CD4-positive, alpha-beta T cell treated with Interleukin-1 beta for 1 hour (primary cell): ENCODE data around the gene ZNF335.
"Not testable (repeated sequence)": the region's sequence is repeated elsewhere in the genome, so short reads cannot be mapped to it uniquely, and the experiment has no call there.

Experiments used
- DNase-seq, 2 donors: peaks; one replicate each; pipeline ENCODE4 v3.0.0-alpha.2; 2020 to 2022

The ZNF335 gene

GRCh38 chr20:45970646-45971424, 1.2 kb downstream of the ZNF335 start:
- peak in 1 of 2 donors; percentile 23 for DNase-seq

DNA sequence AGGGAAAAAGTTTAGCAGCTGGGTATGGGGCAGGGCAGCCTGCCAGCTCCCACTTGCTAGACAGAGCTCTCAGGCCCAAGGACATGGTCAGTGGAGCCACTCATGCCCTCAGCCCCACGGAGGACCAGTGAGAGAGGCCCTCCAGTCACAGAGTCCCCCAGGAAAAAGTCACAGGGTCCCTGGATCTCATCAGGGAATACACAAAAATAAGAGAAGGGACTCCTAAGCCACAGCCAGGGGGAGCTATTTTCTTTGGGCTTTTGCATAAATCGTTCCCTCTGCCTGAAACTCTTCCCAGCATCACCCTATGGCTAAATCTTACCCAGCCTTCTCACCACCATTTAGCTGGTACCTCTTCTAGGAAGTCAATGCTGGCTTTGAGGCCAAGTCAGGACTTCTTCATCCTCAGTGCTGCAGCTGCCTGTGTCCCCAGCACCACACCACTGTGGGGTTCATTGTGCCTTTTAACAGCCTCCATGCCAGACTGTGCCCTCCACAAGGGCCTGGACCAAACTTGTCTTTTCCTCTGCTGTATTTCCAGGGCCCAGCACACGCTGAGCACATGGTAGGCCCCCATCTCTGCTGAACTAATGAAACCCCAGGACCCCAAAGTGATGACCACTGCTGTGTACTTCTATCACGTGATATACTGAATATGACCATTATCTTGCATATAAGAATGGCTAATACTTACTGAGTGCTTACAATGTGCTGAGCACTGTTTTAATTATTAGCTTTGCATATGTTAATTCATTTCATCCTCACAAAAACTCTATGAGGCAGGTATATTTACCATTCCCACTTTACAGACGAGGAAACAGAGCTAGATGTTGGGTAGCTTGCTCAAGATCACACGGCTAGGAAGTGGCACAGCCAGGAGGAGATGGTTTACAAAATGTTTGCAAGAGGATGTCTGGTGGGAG, 2.0 kb downstream of the ZNF335 start:
- peak in 1 of 2 donors; percentile 38 for DNase-seq

- DNase-seq, result no peak
Observed at GRCh38 chr20:45968801-45969711, 2.9 kb downstream of the ZNF335 start.

DNA sequence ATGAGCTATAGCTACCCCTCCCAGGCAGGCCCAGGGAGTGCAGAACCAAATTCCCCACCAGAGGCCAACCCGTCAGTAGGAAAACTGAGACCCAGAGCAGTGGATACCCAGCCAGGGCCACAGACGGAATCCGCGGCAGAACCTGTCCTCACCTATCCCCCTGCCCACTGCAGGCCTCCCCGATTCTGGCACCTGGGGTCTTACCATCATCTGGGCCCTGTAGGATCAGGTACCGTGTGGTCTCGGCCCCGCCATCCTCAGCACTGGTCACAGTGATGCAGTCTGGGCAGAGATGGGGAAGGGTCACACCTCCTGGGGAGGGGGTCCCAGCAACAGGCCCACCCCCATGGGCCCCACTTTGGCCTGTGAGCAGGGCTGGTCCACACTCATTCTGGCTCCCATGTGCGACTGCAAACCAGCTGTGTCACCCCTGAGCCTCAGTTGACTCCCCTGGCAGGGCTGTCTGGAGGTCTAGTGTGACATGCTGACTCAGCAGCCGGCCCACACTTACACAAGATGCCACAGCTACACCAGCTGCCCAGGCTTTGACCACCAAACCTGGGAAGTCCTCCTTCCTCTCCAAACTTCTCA, 3.8 kb downstream of the ZNF335 start:
- no peak for DNase-seq

GRCh38 chr20:45967551-45968080, 4.4 kb downstream of the ZNF335 start:
- no peak for DNase-seq

GRCh38 chr20:45965169-45966002, 6.6 kb downstream of the ZNF335 start:
- DNase-seq, result no peak

DNA sequence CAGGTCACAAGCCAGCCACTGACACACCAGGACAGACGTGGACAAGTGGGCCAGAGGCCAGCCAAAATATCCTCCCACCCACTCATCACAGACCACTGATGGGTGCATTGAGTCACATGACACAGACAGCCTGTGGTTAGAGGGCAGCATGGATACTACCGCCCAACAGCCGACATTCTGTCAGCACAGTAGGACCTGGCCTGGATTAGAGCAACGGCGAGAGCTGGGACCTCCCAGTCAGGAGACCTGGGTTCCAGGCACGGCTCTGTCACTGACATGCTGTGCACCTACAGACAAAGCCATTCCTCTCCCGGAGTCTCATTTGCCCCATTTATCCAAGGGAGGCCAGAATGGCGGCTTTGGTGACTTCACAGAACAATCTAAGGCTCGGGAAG, 8.0 kb downstream of the ZNF335 start:
- no peak for DNase-seq

GRCh38 chr20:45963059-45964005, 8.7 kb downstream of the ZNF335 start:
- DNase-seq, result peak in 1 of 2 donors; percentile 53

- DNase-seq, result no peak
Observed at GRCh38 chr20:45962031-45962755, 9.8 kb downstream of the ZNF335 start.

GRCh38 chr20:45959956-45960630, 11.9 kb downstream of the ZNF335 start:
- no peak for DNase-seq

- no peak for DNase-seq
Observed at GRCh38 chr20:45959126-45959525, 12.9 kb downstream of the ZNF335 start.

DNA sequence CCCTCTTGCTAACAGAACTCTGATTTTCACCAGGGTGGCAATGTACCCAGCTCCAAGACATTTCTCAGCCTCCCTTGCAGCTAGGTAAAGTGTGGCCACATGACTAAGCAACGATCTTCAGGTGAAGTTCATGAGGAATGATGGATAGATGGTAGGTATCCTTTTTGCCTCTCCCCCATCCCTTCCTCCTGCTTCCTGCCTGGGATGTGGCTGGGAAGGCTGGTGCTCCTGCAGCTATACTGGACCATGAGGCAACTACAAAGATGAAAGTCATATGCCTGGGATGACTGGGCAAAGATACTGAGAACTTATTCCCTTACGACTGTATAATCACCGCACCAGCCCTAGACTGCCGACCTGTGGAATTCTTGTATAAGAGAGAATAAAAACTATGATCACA, 13.4 kb downstream of the ZNF335 start:
- DNase-seq, result no peak

- DNase-seq, result no peak
Observed at GRCh38 chr20:45957021-45957941, 14.7 kb downstream of the ZNF335 start.

GRCh38 chr20:45956326-45956725, 15.7 kb downstream of the ZNF335 start:
- DNase-seq, result not testable (repeated sequence)

DNA sequence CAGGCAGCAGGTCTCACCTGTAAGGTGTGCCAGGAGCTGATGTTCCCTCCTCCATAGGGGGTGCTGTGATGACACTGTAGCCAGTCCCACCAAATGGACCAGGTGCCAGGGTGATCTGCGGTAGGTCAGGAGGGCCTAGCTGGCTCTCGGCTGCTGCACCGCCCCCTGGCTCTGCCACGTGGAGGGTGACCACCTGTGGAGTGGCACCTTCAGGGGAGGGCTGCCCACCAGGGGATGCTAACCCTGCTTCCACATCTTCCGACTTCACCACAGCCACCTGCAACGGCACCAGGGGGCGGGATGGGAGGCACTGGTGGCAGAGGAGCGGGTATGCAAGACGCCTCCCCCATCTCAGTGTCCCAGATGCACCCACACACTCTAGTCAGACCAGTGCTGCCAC, 18.3 kb downstream of the ZNF335 start:
- DNase-seq, result no peak

DNA sequence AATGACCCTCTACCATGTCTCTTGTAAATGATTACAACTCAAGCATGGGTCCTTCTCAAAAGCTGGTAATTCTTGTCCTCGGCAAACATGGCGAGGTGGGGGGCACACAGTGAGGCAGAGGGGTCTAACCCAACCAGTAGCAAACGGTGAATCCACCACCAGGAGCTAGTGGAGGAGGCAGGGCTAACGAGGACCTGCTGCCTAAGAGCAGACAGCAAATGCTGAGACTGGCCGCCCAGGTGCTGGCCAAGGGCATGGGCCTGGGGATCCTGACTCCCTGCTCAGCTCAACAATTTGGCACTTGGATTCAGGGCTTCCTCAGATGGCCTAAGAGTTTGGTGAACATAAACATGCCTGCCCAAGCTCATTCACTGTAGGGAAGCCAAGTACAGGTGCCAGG, 19.1 kb downstream of the ZNF335 start:
- no peak for DNase-seq
